NB4 (cell line): ENCODE measurements around the gene PTPRK.

ENCODE experiments used
- CTCF ChIP-seq: IDR thresholded peaks from one replicate; pipeline ENCODE4 v1.5.1; 2012; ENCODE audit warnings: low read depth, low read length
- MAX ChIP-seq: IDR thresholded peaks from 2 replicates; pipeline ENCODE4 v1.6.1; 2011; ENCODE audit warnings: low read depth, low read length
- MYC ChIP-seq: IDR thresholded peaks from 2 replicates; pipeline ENCODE4 v1.6.1; 2011; ENCODE audit warnings: low read depth, low read length
- POLR2A ChIP-seq: IDR thresholded peaks from 2 replicates; pipeline ENCODE4 v1.6.1; 2011; ENCODE audit warnings: mild to moderate bottlenecking; ENCODE audit not compliant: insufficient read length; ENCODE audit errors: extremely low read depth

GRCh38 chr6:128417698-128418097, 102.7 kb downstream of the PTPRK start:
- TF ChIP-seq CTCF = no peak
- no peak for TF ChIP-seq POLR2A
- no peak for TF ChIP-seq MAX
- no peak for TF ChIP-seq MYC
